Esophagus muscularis mucosa (tissue), 4 donors: ENCODE results near the gene YTHDC1.

ENCODE experiments used
- EP300 ChIP-seq: sonication (generic); formaldehyde crosslinking; IDR thresholded peaks from one replicate; pipeline ENCODE4 v1.6.1; 2017; ENCODE audit warnings: antibody characterized with exemption
- POLR2A ChIP-seq: fragments of 450-650 bp; IDR thresholded peaks from one replicate; pipeline ENCODE4 v1.6.1; 2017; ENCODE audit warnings: antibody characterized with exemption, moderate library complexity, mild to moderate bottlenecking, low read depth
- POLR2AphosphoS5 ChIP-seq, 2 donors: sonication (generic); formaldehyde crosslinking; IDR thresholded peaks; one replicate each; pipeline ENCODE4 v1.6.1; 2017; ENCODE audit warnings: antibody characterized with exemption in 2 of 2
- TF ChIP-seq, protein P1 (sequence below), 3 experiments: fragments of 200-600 bp in 2 of 3; fragments of 450-650 bp in 1 of 3; sonication (generic) in 2 of 3; IDR thresholded peaks; one replicate each; pipeline ENCODE4 v1.5.1; 2017 to 2019; ENCODE audit warnings: antibody characterized with exemption in 3 of 3, mild to moderate bottlenecking in 2 of 3, moderate library complexity in 1 of 3

DNA sequence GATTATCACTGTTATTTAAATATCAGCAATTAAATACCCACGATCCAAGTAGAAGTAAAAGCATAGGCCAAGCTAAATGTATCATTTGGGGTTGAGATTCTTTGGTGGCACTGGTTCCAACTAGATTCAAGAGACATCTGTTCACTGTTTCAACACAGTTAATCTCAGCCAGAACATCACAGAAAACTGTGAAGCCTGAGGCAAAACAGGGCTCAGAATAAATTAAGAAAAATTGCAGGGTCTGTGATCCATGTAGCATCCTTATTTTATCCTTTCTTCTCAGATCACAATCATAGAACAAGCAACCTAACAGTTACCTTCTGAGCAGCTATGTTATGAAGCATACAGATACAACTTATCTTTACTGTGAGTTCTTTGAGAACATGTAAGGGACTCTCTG, 23.7 kb downstream of the YTHDC1 start:
- TF ChIP-seq, protein P1, sequence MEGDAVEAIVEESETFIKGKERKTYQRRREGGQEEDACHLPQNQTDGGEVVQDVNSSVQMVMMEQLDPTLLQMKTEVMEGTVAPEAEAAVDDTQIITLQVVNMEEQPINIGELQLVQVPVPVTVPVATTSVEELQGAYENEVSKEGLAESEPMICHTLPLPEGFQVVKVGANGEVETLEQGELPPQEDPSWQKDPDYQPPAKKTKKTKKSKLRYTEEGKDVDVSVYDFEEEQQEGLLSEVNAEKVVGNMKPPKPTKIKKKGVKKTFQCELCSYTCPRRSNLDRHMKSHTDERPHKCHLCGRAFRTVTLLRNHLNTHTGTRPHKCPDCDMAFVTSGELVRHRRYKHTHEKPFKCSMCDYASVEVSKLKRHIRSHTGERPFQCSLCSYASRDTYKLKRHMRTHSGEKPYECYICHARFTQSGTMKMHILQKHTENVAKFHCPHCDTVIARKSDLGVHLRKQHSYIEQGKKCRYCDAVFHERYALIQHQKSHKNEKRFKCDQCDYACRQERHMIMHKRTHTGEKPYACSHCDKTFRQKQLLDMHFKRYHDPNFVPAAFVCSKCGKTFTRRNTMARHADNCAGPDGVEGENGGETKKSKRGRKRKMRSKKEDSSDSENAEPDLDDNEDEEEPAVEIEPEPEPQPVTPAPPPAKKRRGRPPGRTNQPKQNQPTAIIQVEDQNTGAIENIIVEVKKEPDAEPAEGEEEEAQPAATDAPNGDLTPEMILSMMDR (IDR thresholded peaks at IDR 0.05), result no peak
- TF ChIP-seq POLR2AphosphoS5 (IDR thresholded peaks at IDR 0.05), result no peak
- no peak for TF ChIP-seq EP300
- TF ChIP-seq POLR2A, result no peak
